T-helper 1 cell treated with Interleukin-12 subunit alpha and Interleukin-12 subunit beta and Interleukin-4 antibody, amounts not matched to agents 30 μg/mL and 1 μg/mL, for 36 hours (primary cell): Measurements from ENCODE around the gene CYP17A1.
"Not testable (repeated sequence)": the region's sequence is repeated elsewhere in the genome, so short reads cannot be mapped to it uniquely, and the experiment has no call there.

Source experiments
- H3K27ac Mint-ChIP-seq: one replicate; pipeline ENCODE4 v1.8.0; 2021; ENCODE audit warnings: mild to moderate bottlenecking, mixed read lengths
- H3K27me3 Mint-ChIP-seq: one replicate; pipeline ENCODE4 v1.8.0; 2021; ENCODE audit warnings: low read depth, mixed read lengths
- H3K36me3 Mint-ChIP-seq: one replicate; pipeline ENCODE4 v1.8.0; 2021; ENCODE audit warnings: low read depth, mixed read lengths
- H3K4me1 Mint-ChIP-seq: one replicate; pipeline ENCODE4 v1.8.0; 2021; ENCODE audit warnings: low read depth, mixed read lengths
- H3K4me3 Mint-ChIP-seq: one replicate; pipeline ENCODE4 v1.8.0; 2021; ENCODE audit warnings: mild to moderate bottlenecking, moderate library complexity, mixed read lengths
- H3K9me3 Mint-ChIP-seq: one replicate; pipeline ENCODE4 v1.8.0; 2021; ENCODE audit warnings: mixed read lengths

The CYP17A1 gene

GRCh38 chr10:102850025-102850518, 12.9 kb upstream of the CYP17A1 start:
- Mint-ChIP-seq H3K36me3 (no peaks in the 10 kb centered on the region), H3K4me1 (peaks cover 4% of the 10 kb centered on the region), H3K4me3 (no peak overlapping the region), H3K9me3 (no peaks in the 10 kb centered on the region), H3K27me3 (no peaks in the 10 kb centered on the region), H3K27ac (no peak overlapping the region)

GRCh38 chr10:102845352-102845902, 8.2 kb upstream of the CYP17A1 start:
- no peak overlapping the region for H3K27ac Mint-ChIP-seq
- H3K4me1 Mint-ChIP-seq, result no peaks in the 10 kb centered on the region
- no peak overlapping the region for H3K4me3 Mint-ChIP-seq
- no peaks in the 10 kb centered on the region for H3K36me3 Mint-ChIP-seq
- H3K9me3 Mint-ChIP-seq, result no peaks in the 10 kb centered on the region
- H3K27me3 Mint-ChIP-seq, result peaks cover 11% of the 10 kb centered on the region

- H3K4me1 Mint-ChIP-seq, H3K4me3 Mint-ChIP-seq, H3K27ac Mint-ChIP-seq, H3K9me3 Mint-ChIP-seq, H3K36me3 Mint-ChIP-seq: not testable (repeated sequence)
- H3K27me3 Mint-ChIP-seq, result peaks cover 15% of the 10 kb centered on the region
Observed at GRCh38 chr10:102844190-102844776, 7.1 kb upstream of the CYP17A1 start.

- H3K4me3 Mint-ChIP-seq, H3K27ac Mint-ChIP-seq, H3K9me3 Mint-ChIP-seq, H3K36me3 Mint-ChIP-seq, H3K4me1 Mint-ChIP-seq: not testable (repeated sequence)
- H3K27me3 Mint-ChIP-seq, result peaks cover 18% of the 10 kb centered on the region
Observed at GRCh38 chr10:102843139-102843538, 5.9 kb upstream of the CYP17A1 start.

GRCh38 chr10:102841827-102842345, 4.7 kb upstream of the CYP17A1 start:
- H3K9me3 Mint-ChIP-seq, result peaks cover 8% of the 10 kb centered on the region
- no peaks in the 10 kb centered on the region for H3K36me3 Mint-ChIP-seq
- H3K27me3 Mint-ChIP-seq, result peaks cover 23% of the 10 kb centered on the region
- H3K27ac Mint-ChIP-seq, result no peak overlapping the region
- H3K4me3 Mint-ChIP-seq, result no peak overlapping the region
- H3K4me1 Mint-ChIP-seq, result no peaks in the 10 kb centered on the region

GRCh38 chr10:102838276-102838927, 1.2 kb upstream of the CYP17A1 start:
- H3K36me3 Mint-ChIP-seq, H3K27ac Mint-ChIP-seq, H3K9me3 Mint-ChIP-seq, H3K4me3 Mint-ChIP-seq, H3K4me1 Mint-ChIP-seq: not testable (repeated sequence)
- peaks cover 23% of the 10 kb centered on the region for H3K27me3 Mint-ChIP-seq

- Mint-ChIP-seq H3K27ac (no peak overlapping the region), H3K4me3 (no peak overlapping the region), H3K36me3 (no peaks in the 10 kb centered on the region), H3K9me3 (peaks cover 8% of the 10 kb centered on the region), H3K4me1 (no peaks in the 10 kb centered on the region), H3K27me3 (peaks cover 11% of the 10 kb centered on the region)
Observed at GRCh38 chr10:102835007-102835482, 2.2 kb downstream of the CYP17A1 start.

- peaks cover 8% of the 10 kb centered on the region for H3K9me3 Mint-ChIP-seq
- no peak overlapping the region for H3K27ac Mint-ChIP-seq
- H3K36me3 Mint-ChIP-seq, result peaks cover under 1% of the 10 kb centered on the region
- H3K4me1 Mint-ChIP-seq, result no peaks in the 10 kb centered on the region
- no peak overlapping the region for H3K4me3 Mint-ChIP-seq
- H3K27me3 Mint-ChIP-seq, result peaks cover 8% of the 10 kb centered on the region
Observed at GRCh38 chr10:102834143-102834542, 3.1 kb downstream of the CYP17A1 start.

GRCh38 chr10:102832987-102833386, 4.2 kb downstream of the CYP17A1 start:
- H3K27ac Mint-ChIP-seq, result no peak overlapping the region

GRCh38 chr10:102832248-102832647, 5.0 kb downstream of the CYP17A1 start:
- no peak overlapping the region for H3K4me3 Mint-ChIP-seq
- H3K36me3 Mint-ChIP-seq, result peaks cover 3% of the 10 kb centered on the region
- no peaks in the 10 kb centered on the region for H3K4me1 Mint-ChIP-seq
- no peaks in the 10 kb centered on the region for H3K27me3 Mint-ChIP-seq
- H3K9me3 Mint-ChIP-seq, result no peaks in the 10 kb centered on the region
- H3K27ac Mint-ChIP-seq, result no peak overlapping the region

More at GRCh38 chr10:102832987-102833386, 4.2 kb downstream of the CYP17A1 start:
- H3K27me3 Mint-ChIP-seq, result peaks cover 4% of the 10 kb centered on the region
- H3K4me1 Mint-ChIP-seq, result no peaks in the 10 kb centered on the region
- peaks cover 4% of the 10 kb centered on the region for H3K9me3 Mint-ChIP-seq
- peaks cover 3% of the 10 kb centered on the region for H3K36me3 Mint-ChIP-seq
- no peak overlapping the region for H3K4me3 Mint-ChIP-seq

GRCh38 chr10:102831322-102832071, 5.7 kb downstream of the CYP17A1 start:
- no peaks in the 10 kb centered on the region for H3K4me1 Mint-ChIP-seq
- H3K4me3 Mint-ChIP-seq, result no peak overlapping the region
- H3K36me3 Mint-ChIP-seq, result peaks cover 3% of the 10 kb centered on the region
- no peak overlapping the region for H3K27ac Mint-ChIP-seq
- H3K27me3 Mint-ChIP-seq, result no peaks in the 10 kb centered on the region
- no peaks in the 10 kb centered on the region for H3K9me3 Mint-ChIP-seq

- no peak overlapping the region for H3K27ac Mint-ChIP-seq
- H3K9me3 Mint-ChIP-seq, result no peaks in the 10 kb centered on the region
- no peaks in the 10 kb centered on the region for H3K4me1 Mint-ChIP-seq
- no peaks in the 10 kb centered on the region for H3K27me3 Mint-ChIP-seq
- no peak overlapping the region for H3K4me3 Mint-ChIP-seq
- H3K36me3 Mint-ChIP-seq, result peaks cover 3% of the 10 kb centered on the region
Observed at GRCh38 chr10:102827597-102827975, 9.6 kb downstream of the CYP17A1 start.

- Mint-ChIP-seq H3K27me3 (no peaks in the 10 kb centered on the region), H3K9me3 (no peaks in the 10 kb centered on the region), H3K4me1 (no peaks in the 10 kb centered on the region), H3K4me3 (no peak overlapping the region), H3K27ac (no peak overlapping the region), H3K36me3 (peaks cover 3% of the 10 kb centered on the region)
Observed at GRCh38 chr10:102826148-102826796, 10.9 kb downstream of the CYP17A1 start.

- H3K36me3 Mint-ChIP-seq, result peaks cover 3% of the 10 kb centered on the region
- no peaks in the 10 kb centered on the region for H3K27me3 Mint-ChIP-seq
- no peak overlapping the region for H3K27ac Mint-ChIP-seq
- no peaks in the 10 kb centered on the region for H3K4me1 Mint-ChIP-seq
- H3K9me3 Mint-ChIP-seq, result no peaks in the 10 kb centered on the region
- H3K4me3 Mint-ChIP-seq, result no peak overlapping the region
Observed at GRCh38 chr10:102824664-102825063, 12.5 kb downstream of the CYP17A1 start.
